OCI-LY7 (cell line): ENCODE data around the gene PPP1R10. TPM values are rescaled to one million over a fixed set of nuclear protein-coding genes. Genes with fewer than 3 reads are reported as not detected.
A peak's percentile ranks its signal among the peaks of the same experiment; 100 is the strongest.

Source experiments
- BruUV-seq: library from RNA; stranded (reverse); fragments of 400-500 nt; replicated peaks from 2 replicates; lab custom pipeline; 2021; lab: Mats Ljungman, UMichigan
- CTCF ChIA-PET: fragments of 300-600 bp; sonication (Branson Sonifier 250); formaldehyde crosslinking; loops from one replicate; lab custom pipeline; 2022; ENCODE audit warnings: antibody characterized with exemption; ENCODE audit not compliant: unreplicated experiment; lab: Charles Lee
- POLR2A ChIA-PET: fragments of 300-600 bp; sonication (Branson Sonifier 250); formaldehyde crosslinking; loops from one replicate; lab custom pipeline; 2022; ENCODE audit warnings: antibody characterized with exemption; lab: Charles Lee
- DNase-seq: peaks from one replicate; pipeline ENCODE4 v3.0.0-alpha.2; 2015; ENCODE audit warnings: low spot score
- H2AFZ ChIP-seq: fragments of 200-600 bp; sonication (generic), shearing (Covaris generic); 2 replicates; pipeline ENCODE4 v1.6.1; 2014; ENCODE audit warnings: mild to moderate bottlenecking, antibody characterized with exemption, low read length, moderate library complexity
- H3K27ac ChIP-seq: fragments of 200-600 bp; sonication (generic); 2 replicates; pipeline ENCODE4 v1.5.1; 2014; ENCODE audit warnings: mixed run types, low read depth, mild to moderate bottlenecking, moderate library complexity, low read length, inconsistent platforms; ENCODE audit not compliant: poor library complexity, severe bottlenecking
- H3K36me3 ChIP-seq: fragments of 200-600 bp; sonication (generic); 2 replicates; pipeline ENCODE4 v1.6.1; 2014; ENCODE audit warnings: mild to moderate bottlenecking, antibody characterized with exemption, low read length, moderate library complexity, mixed read lengths; ENCODE audit not compliant: insufficient read depth
- H3K4me1 ChIP-seq: fragments of 200-600 bp; sonication (generic); 2 replicates; pipeline ENCODE4 v1.5.1; 2014; ENCODE audit warnings: mild to moderate bottlenecking, low read length; ENCODE audit not compliant: insufficient read depth, poor library complexity, severe bottlenecking
- H3K4me2 ChIP-seq: fragments of 200-600 bp; sonication (generic); 2 replicates; pipeline ENCODE4 v1.6.1; 2014; ENCODE audit warnings: mild to moderate bottlenecking, low read length
- H3K4me3 ChIP-seq: fragments of 200-600 bp; sonication (generic); 2 replicates; pipeline ENCODE4 v1.5.1; 2014; ENCODE audit warnings: mild to moderate bottlenecking, low read depth, low read length; ENCODE audit not compliant: poor library complexity, severe bottlenecking
- H3K79me2 ChIP-seq: fragments of 200-600 bp; sonication (generic); 2 replicates; pipeline ENCODE4 v1.6.1; 2016; ENCODE audit warnings: low read depth, mild to moderate bottlenecking, low read length, moderate library complexity, mixed read lengths; ENCODE audit not compliant: insufficient read depth
- H3K9me2 ChIP-seq: fragments of 200-600 bp; sonication (generic); 2 replicates; pipeline ENCODE4 v1.6.1; 2016; ENCODE audit warnings: mild to moderate bottlenecking, low read length, mixed read lengths; ENCODE audit not compliant: insufficient read depth
- H3K9me3 ChIP-seq: fragments of 200-600 bp; sonication (generic); 2 replicates; pipeline ENCODE4 v1.6.1; 2014; ENCODE audit warnings: mild to moderate bottlenecking, mixed run types, low read length, mixed read lengths
- H4K20me1 ChIP-seq: fragments of 200-600 bp; sonication (generic); 2 replicates; pipeline ENCODE4 v1.6.1; 2014; ENCODE audit warnings: mild to moderate bottlenecking, antibody characterized with exemption, low read length, moderate library complexity, mixed read lengths; ENCODE audit not compliant: insufficient read depth
- CTCF ChIP-seq: fragments of 200-600 bp; sonication (generic); conservative IDR thresholded peaks from 2 replicates; pipeline ENCODE4 v1.5.1; 2014; ENCODE audit warnings: mild to moderate bottlenecking, antibody characterized with exemption, low read length, moderate library complexity, mixed read lengths
- EZH2phosphoT487 ChIP-seq: fragments of 200-600 bp; sonication (generic); IDR thresholded peaks from 2 replicates; pipeline ENCODE4 v1.6.1; 2018; ENCODE audit warnings: low read depth, borderline replicate concordance, mild to moderate bottlenecking, mixed run types, antibody characterized with exemption, low read length, moderate library complexity, mixed read lengths
- intact Hi-C: fragments of 100-400 bp; cut with micrococcal nuclease; formaldehyde crosslinking; loops from one replicate; pipeline ENCODE4 v1.10.0; 2022; ENCODE audit not compliant: unreplicated experiment
- total RNA-seq, 2 experiments: library from RNA; depleted of rRNA in 1 of 2; stranded (reverse); fragments of >200 nt in 1 of 2; shearing (Covaris generic) in 1 of 2; gene quantifications; 2 replicates each; pipeline ENCODE4 v1.2.3, GENCODE V29; 2014 to 2022

PPP1R10 gene
- total RNA-seq, 2 experiments from 2014 or later, result 126 to 155 TPM

- POLR2A ChIA-PET, result no interaction called here
- CTCF ChIA-PET, result no interaction called here
- H3K27ac ChIP-seq, result no peak overlapping the region
- no peaks in the 10 kb centered on the region for H3K9me2 ChIP-seq
- H3K4me2 ChIP-seq, result no peak overlapping the region
- BruUV-seq, result no TSS peak
- no peaks in the 10 kb centered on the region for H3K9me3 ChIP-seq
- no peak for DNase-seq
- peaks cover 27% of the 10 kb centered on the region for H3K4me1 ChIP-seq
- peaks cover 36% of the 10 kb centered on the region; the same call in 1 of the 2 replicates for H4K20me1 ChIP-seq
- no peak for TF ChIP-seq CTCF
- no peak for TF ChIP-seq EZH2phosphoT487
- no peak overlapping the region for H2AFZ ChIP-seq
- peaks cover 93% of the 10 kb centered on the region for H3K36me3 ChIP-seq
- intact Hi-C loops, result no loop called here
- H3K4me3 ChIP-seq, result no peak overlapping the region
- peaks cover 40% of the 10 kb centered on the region; the same call in 1 of the 2 replicates for H3K79me2 ChIP-seq
Observed at GRCh38 chr6:30610065-30610464, 7.0 kb downstream of the PPP1R10 start.

- CTCF ChIA-PET, result no interaction called here
- H2AFZ ChIP-seq, result no peak overlapping the region
- BruUV-seq, result TSS peak; percentile 31
- H3K4me1 ChIP-seq, result no peaks in the 10 kb centered on the region
- H4K20me1 ChIP-seq, result 0 out of 2 replicates have a peak, but pooled peaks cover 6% of the 10 kb centered on the region
- intact Hi-C loops, result no loop called here
- peaks cover 100% of the 10 kb centered on the region for H3K36me3 ChIP-seq
- H3K9me3 ChIP-seq, result no peaks in the 10 kb centered on the region
- H3K79me2 ChIP-seq, result peaks cover 5% of the 10 kb centered on the region; the same call in 1 of the 2 replicates
- TF ChIP-seq EZH2phosphoT487 (no peak), CTCF (no peak)
- no peak overlapping the region for H3K4me2 ChIP-seq
- H3K4me3 ChIP-seq, result no peak overlapping the region
- DNase-seq, result no peak
- no peaks in the 10 kb centered on the region for H3K9me2 ChIP-seq
- no peak overlapping the region for H3K27ac ChIP-seq
- POLR2A ChIA-PET, result interaction anchor here (1.6 kb wide), 1 partner anchor 10 kb away, joined by 5 read pairs; no protein-coding TSS in a partner anchor
Observed at GRCh38 chr6:30603961-30604360, 13.1 kb downstream of the PPP1R10 start.

- peaks cover 92% of the 10 kb centered on the region for H3K36me3 ChIP-seq
- intact Hi-C loops, result no loop called here
- DNase-seq, result no peak
- no peak overlapping the region for H3K4me2 ChIP-seq
- 0 out of 2 replicates have a peak, but pooled peaks cover 6% of the 10 kb centered on the region for H4K20me1 ChIP-seq
- ChIA-PET POLR2A (interaction anchor here (0.6 to 6.3 kb wide), 2 partner anchors 11 to 27 kb away, joined by 3 to 38 read pairs; no protein-coding TSS in a partner anchor), CTCF (no interaction called here)
- BruUV-seq, result no TSS peak
- H3K27ac ChIP-seq, result no peak overlapping the region
- peaks cover 5% of the 10 kb centered on the region; the same call in 1 of the 2 replicates for H3K79me2 ChIP-seq
- H3K9me2 ChIP-seq, result no peaks in the 10 kb centered on the region
- no peaks in the 10 kb centered on the region for H3K4me1 ChIP-seq
- H3K4me3 ChIP-seq, result no peak overlapping the region
- no peak overlapping the region for H2AFZ ChIP-seq
- no peaks in the 10 kb centered on the region for H3K9me3 ChIP-seq
- no peak for TF ChIP-seq CTCF
- TF ChIP-seq EZH2phosphoT487, result no peak
Observed at GRCh38 chr6:30601815-30602641, 15.0 kb downstream of the PPP1R10 start.
